Measurements from ENCODE around the gene ZNF410.

DNA sequence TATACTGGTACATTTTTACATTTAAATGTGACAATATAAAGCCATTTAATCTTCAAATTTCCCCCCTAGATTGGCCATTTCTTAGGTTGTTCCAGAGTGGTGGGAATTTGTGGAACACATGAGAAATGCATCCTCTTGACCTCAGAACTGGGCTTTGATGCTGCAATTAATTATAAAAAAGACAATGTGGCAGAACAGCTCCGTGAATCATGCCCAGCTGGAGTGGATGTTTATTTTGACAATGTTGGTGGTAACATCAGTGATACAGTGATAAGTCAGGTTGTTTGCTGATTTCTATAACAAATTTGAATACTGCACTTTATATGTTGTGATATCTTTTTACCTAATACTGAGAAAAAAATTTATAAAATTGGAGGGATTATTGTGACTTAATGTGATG, 7.6 kb upstream of the ZNF410 start:
- TF ChIP-seq YY1 (IDR thresholded peaks at IDR 0.05; ENCODE audit: insufficient read depth, insufficient read length) = no peak
- TF ChIP-seq ZNF274 (IDR thresholded peaks at IDR 0.05; ENCODE audit: low read depth, low read length) = no peak
- no peak for TF ChIP-seq SUZ12 (IDR thresholded peaks at IDR 0.05; ENCODE audit: extremely low read depth, insufficient read depth, insufficient read length)
